ENCODE data around the gene CFAP20DC.
"Not testable (repeated sequence)": the region's sequence is repeated elsewhere in the genome, so short reads cannot be mapped to it uniquely, and the experiment has no call there.

The CFAP20DC gene

DNA sequence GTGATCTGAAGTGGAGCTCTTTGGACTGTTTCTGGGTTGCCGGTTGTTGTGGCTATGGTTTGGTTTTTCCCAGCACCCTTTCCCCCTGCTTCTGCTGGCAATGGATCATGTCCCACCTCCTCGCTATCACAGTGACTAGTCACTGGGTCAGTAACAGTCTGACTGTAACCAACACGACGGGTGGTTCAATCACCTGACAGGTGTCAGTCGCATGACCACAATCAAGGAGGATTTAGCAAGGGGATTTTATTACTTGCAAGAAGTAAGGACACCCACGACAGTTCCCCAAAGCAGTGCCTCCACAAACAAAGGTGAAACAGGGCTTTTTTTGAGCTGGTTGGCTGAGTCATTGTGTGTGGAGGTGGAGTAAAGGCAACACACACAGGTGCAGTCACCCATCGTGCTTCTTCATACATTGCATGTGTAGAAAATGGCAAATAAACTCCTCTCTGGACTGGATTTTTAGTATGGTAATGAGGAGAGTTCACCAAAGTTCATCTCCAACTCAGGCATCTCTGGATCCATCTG, 324.4 kb downstream of the CFAP20DC start:
- DNase-seq = no peak

DNA sequence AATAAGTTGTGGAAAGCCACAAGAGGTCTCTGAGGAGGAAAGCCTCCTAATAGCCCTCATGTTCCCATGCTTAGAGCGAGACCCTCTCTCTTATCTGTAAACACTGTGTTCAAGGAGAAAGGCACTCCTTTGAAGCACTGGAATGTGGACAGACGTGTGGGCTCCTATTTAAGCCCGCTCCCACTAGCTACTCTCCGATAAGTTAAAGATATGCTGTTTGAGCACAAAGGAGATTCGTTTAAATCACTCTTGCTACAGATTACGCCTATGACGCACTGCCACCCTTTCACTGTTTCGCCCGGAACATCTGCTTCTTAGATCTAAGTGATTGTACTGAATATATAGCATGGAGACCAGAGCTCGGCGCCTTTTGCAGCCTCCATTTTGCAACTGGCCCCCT, 325.5 kb downstream of the CFAP20DC start:
- DNase-seq = no peak

DNA sequence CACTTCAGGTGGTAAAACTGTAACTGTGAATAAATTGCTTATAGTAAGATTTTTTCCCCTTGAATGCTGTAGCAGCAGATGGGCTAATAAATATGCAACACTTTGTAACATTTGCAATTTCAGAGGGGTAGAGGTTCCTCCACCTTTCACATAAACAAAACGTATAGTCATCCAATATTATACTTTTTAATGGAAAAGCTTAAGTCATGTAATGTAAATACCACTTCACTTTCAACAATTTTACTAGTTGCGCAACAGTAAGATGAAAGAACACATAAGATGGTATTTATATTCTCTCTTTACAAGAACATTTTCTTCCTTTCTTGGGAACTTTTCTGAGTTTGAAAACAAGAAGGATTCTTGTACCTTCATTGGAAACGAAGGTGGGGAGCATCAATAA, 326.7 kb downstream of the CFAP20DC start:
- DNase-seq = no peak

- no peak for DNase-seq
Measured at GRCh38 chr3:58722561-58722960, 327.3 kb downstream of the CFAP20DC start.

DNA sequence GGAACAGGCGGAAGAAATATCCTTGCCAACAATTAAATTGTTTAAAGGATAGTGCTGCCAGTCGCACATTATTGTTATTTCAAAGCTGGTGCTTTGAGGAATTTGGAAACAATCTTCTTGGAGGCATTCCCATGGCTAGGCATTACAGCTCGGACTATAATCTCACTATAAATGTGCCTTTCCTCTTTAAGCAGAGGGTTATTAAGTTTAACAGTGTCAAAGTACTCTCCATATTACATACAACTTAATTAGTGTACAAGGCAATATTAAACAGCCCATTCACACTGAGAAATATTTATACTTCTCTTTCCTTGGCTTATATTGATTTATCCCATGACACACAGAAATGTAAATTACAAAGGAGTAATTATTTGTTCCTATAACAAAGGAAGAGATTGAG, 329.3 kb downstream of the CFAP20DC start:
- no peak for DNase-seq

DNA sequence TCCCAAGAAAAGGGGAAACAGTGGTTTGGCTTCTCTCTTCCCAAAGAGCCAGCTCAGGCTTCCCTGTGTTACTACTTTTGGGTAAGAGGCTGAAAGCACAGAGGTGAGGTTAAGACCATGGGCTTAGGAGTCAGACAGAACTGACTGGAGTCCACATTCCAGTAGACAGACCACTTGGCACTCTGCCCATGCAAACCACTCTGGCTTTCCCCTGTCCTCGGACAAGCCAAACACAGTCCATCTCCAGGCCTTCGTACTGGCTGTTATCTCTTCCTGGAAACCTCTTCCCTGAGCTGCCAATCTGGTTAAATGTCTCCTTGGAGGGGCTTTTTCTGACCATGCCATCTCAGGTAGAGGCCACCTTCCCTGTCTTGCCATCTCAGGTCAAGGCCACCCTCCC, 330.1 kb downstream of the CFAP20DC start:
- DNase-seq = no peak

DNA sequence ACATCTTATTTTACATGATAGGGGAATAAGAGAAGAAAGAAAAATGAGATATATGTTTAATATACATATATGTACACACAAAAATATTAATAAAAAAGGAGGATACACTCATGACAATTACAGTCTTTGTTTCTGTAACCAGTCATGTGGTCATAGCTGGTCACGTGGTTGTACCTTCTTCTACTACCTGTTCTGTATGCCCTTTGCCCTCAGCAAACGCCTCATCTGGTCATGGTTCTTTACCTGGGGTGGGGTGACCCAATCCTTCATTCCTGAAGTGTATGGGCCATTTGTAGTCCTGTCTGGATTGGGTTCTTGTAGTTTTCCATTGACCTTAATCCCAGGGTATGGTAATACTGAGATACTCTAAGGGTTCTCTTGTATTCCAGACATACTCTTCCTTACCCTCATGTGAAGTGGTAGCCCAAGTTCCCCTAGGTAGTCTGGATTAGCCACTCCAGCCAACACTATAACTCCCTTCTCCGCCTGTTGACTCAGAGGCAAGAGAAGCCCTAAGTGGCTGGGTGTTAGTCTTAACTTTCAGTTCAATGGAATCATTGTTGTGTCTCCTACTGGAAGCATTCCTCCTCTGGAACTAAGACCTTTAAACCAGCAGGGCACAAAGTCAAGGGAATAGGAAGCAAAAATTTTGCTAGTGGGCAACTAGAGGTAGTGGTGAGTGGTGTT, 336.0 kb downstream of the CFAP20DC start:
- DNase-seq = no peak

DNA sequence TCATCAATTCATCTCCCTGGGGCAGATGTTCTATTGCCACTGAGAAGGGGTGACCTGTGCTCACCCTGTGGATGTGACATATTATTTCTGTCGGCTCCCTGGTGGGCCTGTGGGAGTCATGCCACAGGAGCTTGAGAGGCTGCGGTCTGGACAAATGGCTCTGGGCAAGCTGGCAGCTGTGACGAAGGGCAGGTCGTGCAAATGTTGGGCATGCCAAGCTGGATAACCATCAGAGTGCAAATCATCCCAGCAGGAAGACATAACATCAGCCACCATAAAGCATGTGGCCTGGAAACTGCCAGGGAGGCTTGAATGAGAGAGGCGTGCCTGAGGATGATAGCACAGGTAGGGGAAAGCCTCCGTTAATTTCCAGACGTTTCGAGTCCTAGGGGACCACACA, 338.0 kb downstream of the CFAP20DC start:
- no peak for DNase-seq

DNA sequence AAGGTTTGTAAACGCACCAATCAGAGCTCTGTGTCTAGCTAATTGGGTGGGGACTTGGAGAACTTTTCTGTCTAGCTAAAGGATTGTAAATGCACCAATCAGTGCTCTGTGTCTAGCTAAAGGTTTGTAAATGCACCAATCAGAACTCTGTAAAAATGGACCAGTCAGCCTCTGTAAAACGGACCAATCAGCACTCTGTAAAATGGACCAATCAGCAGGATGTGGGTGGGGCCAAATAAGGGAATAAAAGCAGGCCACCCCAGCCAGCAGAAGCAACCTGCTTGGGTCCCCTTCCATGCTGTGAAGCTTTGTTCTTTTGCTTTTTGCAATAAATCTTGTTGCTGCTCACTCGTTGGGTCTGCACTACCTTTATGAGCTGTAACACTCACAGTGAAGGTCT, 340.8 kb downstream of the CFAP20DC start:
- DNase-seq = not testable (repeated sequence)

- no peak for DNase-seq
Measured at GRCh38 chr3:58708116-58708791, 341.6 kb downstream of the CFAP20DC start.

- DNase-seq = no peak
Measured at GRCh38 chr3:58707390-58707930, 342.4 kb downstream of the CFAP20DC start.

GRCh38 chr3:58706395-58707167, 343.2 kb downstream of the CFAP20DC start:
- no peak for DNase-seq

DNA sequence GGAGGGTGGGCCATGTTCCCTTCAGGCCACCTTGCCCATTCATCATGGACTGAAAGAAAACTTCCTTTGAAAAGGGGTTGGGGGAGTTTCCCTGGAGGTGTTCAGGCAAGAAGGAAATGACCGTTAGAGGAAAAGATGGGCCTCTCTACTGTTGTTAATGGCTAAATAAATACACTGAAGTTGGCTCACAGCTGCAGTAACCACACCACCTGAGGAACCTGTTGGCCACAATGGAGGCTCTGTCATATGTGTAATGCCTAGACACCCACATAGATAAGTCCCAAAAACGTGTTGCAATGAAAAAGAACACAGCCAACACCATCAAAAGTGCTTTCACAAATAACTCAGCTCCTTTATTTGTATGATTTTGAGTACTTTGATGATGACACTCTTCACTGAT, 345.1 kb downstream of the CFAP20DC start:
- DNase-seq = no peak

DNA sequence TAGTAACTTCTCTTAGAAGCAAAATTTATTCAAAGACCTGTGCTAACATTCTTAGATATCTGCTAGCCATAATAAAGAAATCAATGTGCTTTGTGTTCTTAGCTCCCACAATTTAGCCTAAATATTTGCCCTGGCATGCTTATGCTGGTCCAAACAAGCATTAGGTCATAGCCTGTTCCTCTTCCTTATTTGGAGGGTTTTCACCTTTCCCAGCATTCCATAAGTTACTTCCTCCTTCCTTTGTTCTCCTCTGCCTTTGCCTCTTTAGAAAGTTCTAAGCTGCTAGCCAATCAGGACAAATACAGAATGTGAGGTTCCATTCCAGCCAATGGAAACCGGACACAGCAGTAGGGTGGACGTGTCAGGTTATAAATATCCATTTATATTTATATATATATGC, 345.5 kb downstream of the CFAP20DC start:
- DNase-seq = not testable (repeated sequence)

DNA sequence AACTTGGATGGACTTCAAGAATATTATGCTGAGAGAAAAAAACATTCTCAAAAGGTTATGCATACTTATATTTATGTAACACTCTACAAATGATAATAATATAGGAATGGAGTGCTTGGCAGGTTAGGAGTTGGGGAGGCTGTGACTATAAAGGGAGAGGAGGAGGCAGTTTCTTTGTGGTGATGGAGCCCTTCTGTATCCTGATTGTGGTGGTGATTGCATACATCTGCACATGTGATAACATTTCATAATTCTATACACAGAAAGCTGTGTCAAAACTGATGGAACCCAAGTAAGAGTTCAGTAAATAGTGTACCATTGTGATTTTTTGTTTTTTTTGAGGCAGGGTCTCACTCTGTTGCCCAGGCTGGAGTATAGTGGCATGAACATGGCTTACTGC, 351.6 kb downstream of the CFAP20DC start:
- no peak for DNase-seq

DNA sequence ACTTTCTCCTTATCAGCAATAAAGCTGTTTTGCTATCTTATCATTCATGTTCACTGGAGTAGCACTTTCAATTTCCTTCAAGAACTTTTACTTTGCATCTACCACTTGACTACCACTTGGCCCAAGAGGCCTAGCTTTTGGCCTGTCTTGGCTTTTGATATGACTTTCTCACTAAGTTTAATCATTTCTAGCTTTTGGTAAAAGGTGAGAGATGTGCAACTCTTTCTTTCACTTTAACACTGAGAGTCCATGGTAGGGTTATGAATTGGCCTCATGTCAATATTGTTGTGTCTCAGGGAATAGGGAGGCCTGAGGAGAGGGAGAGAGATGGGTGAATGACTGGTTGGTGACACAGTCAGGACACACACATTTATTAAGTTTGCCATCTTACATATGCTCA, 352.3 kb downstream of the CFAP20DC start:
- DNase-seq = no peak

DNA sequence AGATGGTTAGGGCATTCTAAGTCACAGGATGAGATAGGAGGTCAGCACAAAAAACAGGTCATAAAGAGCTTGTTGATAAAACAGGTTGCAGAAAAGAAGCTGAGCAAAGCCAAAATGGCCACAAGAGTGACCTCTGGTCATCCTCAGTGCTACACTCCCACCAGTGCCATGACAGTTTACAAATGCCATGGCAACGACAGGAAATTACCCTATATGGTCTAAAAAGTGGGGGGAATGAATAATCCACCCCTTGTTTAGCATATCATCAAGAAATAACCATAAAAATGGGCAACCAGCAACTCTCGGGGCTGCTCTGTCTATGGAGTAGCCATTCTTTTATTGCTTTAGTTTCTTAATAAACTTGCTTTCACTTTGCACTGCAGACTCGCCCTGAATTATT, 353.0 kb downstream of the CFAP20DC start:
- not testable (repeated sequence) for DNase-seq

DNA sequence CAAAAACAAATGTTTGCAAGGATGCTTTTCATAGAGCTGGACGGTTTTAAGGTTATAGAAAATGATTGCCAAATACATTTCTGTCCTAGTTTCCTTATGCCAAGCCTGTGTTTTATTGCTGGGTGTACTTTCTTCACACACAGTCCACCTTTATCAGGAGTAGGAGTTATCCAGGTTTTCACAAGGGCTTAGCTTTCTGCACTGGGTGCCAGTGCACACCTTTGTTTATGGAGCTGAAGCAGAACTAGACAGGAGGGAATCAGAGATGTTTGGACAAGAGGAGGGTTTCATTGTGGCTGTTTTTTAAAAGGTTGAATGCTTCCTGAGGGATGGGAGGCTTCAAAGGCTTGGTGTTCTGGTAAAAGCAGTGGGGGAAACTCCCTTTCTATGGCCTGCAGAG, 353.7 kb downstream of the CFAP20DC start:
- DNase-seq = no peak

- DNase-seq = not testable (repeated sequence)
Measured at GRCh38 chr3:58695284-58695683, 354.5 kb downstream of the CFAP20DC start.

DNA sequence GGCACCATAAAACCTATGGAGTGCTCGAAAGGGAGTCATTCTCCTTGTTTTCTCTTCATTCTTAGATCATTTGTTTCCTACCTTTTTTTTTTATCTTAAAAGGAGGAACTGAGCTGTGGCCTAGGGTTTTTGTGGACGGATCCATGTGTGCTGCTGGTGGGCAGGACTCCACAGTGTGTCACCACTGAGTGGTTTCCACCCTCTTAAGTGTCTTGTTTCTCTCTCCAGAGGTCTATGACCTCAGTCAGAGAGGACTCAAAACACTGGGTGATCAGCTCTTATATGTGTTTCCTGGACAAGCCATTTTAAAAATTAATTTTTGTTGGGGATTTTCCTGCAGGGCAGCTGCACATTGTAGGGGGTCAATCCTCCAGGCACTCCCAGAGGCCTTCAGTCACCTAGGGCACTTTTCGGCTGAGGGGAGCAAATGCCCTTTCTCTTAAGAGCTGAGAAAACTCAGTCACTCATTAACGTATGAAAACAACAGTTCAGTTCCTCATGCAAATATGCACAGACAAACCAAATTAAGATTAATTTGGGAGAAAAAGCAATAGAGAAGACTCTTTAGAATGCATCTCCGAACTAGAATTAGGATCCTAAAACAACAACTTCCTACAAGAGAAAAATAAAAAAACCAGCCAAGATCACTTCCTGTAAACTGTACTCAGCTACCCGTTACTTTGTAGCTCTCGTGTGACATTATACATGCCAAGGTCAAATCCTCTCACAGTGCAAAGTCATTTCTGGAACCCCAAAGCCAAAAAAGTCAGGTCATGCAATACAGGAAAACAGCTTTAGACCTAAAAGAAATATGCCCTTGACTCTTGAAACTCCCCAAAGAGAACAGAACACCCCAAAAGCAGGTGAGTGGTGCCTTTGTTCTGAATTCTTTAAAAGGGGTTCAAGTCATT, 355.6 kb downstream of the CFAP20DC start:
- DNase-seq = no peak

- DNase-seq = no peak
Measured at GRCh38 chr3:58692484-58692883, 357.3 kb downstream of the CFAP20DC start.

Measured in activated effector memory CD4-positive, alpha-beta T cell treated with Interleukin-2 at 50 U/mL for 16 hours (primary cell).